ENCODE measurements around the gene BDP1. TPM values are rescaled to one million over a fixed set of nuclear protein-coding genes. Genes with fewer than 3 reads are reported as not detected.
"Not testable (repeated sequence)": the region's sequence is repeated elsewhere in the genome, so short reads cannot be mapped to it uniquely, and the experiment has no call there.

Gene BDP1
- total RNA-seq: 10 to 100 TPM; 18.9 to 21.8 TPM

GRCh38 chr5:71455427-71456361 is at the start of gene BDP1:
TSS of gene BDP1 (plus strand) at chr5:71455651. CDS start at chr5:71455878, 227 bp downstream.
- H3K9ac ChIP-seq (ENCODE audit: low read depth in 2 of 2, low read length in 2 of 2): peak within 1 kb of the TSS; percentile 75 to 91

GRCh38 chr5:71410088-71410487 is 45.4 kb upstream of the BDP1 start:
- not testable (repeated sequence) for H3K9ac ChIP-seq (ENCODE audit: low read depth in 2 of 2, low read length in 2 of 2)

More at GRCh38 chr5:71455427-71456361, at the start of gene BDP1:
- no peak for TF ChIP-seq CTCF (IDR thresholded peaks at IDR 0.05)
- Histone ChIP-seq H3K36me3 (peaks cover 4% of the 10 kb centered on the region), H3K4me3 (peak within 1 kb of the TSS; percentile 89), H3K27ac (peak within 1 kb of the TSS; percentile 84), H3K4me1 (peaks cover 7% of the 10 kb centered on the region), H3K9me3 (no peaks in the 10 kb centered on the region), H3K27me3 (no peaks in the 10 kb centered on the region)
- DNase-seq: peak; percentile 98
- intact Hi-C loops (cut with DNase I): no loop called here

GRCh38 chr5:71415626-71416025 is 39.8 kb upstream of the BDP1 start:
- H3K4me1 ChIP-seq; H3K4me3 ChIP-seq; H3K9ac ChIP-seq (ENCODE audit: low read depth in 2 of 2, low read length in 2 of 2); intact Hi-C loops (cut with DNase I); H3K27me3 ChIP-seq; DNase-seq; H3K9me3 ChIP-seq; H3K36me3 ChIP-seq; H3K27ac ChIP-seq: not testable (repeated sequence)

More at GRCh38 chr5:71410088-71410487, 45.4 kb upstream of the BDP1 start:
- H3K4me3 ChIP-seq; H3K4me1 ChIP-seq; intact Hi-C loops (cut with DNase I); DNase-seq; H3K27ac ChIP-seq; H3K9me3 ChIP-seq; H3K27me3 ChIP-seq; H3K36me3 ChIP-seq: not testable (repeated sequence)

GRCh38 chr5:71418026-71418425 is 37.4 kb upstream of the BDP1 start:
- H3K9ac ChIP-seq (ENCODE audit: low read depth in 2 of 2, low read length in 2 of 2); H3K36me3 ChIP-seq; H3K27me3 ChIP-seq; intact Hi-C loops (cut with DNase I); H3K9me3 ChIP-seq; H3K27ac ChIP-seq; H3K4me1 ChIP-seq; H3K4me3 ChIP-seq; DNase-seq: not testable (repeated sequence)

- intact Hi-C loops (cut with DNase I); H3K9me3 ChIP-seq; H3K4me1 ChIP-seq; DNase-seq; H3K9ac ChIP-seq (ENCODE audit: low read depth in 2 of 2, low read length in 2 of 2); H3K36me3 ChIP-seq; H3K27ac ChIP-seq; H3K4me3 ChIP-seq; H3K27me3 ChIP-seq: not testable (repeated sequence)
Observed at GRCh38 chr5:71421278-71421677, 34.2 kb upstream of the BDP1 start.

- H3K9ac ChIP-seq (ENCODE audit: low read depth in 2 of 2, low read length in 2 of 2); H3K4me3 ChIP-seq; H3K4me1 ChIP-seq; DNase-seq; H3K36me3 ChIP-seq; H3K27me3 ChIP-seq; intact Hi-C loops (cut with DNase I); H3K9me3 ChIP-seq; H3K27ac ChIP-seq: not testable (repeated sequence)
Observed at GRCh38 chr5:71423896-71424295, 31.6 kb upstream of the BDP1 start.

GRCh38 chr5:71426686-71427474 is 28.6 kb upstream of the BDP1 start:
- DNase-seq; intact Hi-C loops (cut with DNase I); H3K36me3 ChIP-seq; H3K9ac ChIP-seq (ENCODE audit: low read depth in 2 of 2, low read length in 2 of 2); H3K27ac ChIP-seq; H3K9me3 ChIP-seq; H3K4me3 ChIP-seq; H3K27me3 ChIP-seq; H3K4me1 ChIP-seq: not testable (repeated sequence)

- H3K9ac ChIP-seq (ENCODE audit: low read depth in 2 of 2, low read length in 2 of 2); H3K27me3 ChIP-seq; H3K9me3 ChIP-seq; DNase-seq; intact Hi-C loops (cut with DNase I); H3K27ac ChIP-seq; H3K36me3 ChIP-seq; H3K4me1 ChIP-seq; H3K4me3 ChIP-seq: not testable (repeated sequence)
Observed at GRCh38 chr5:71432410-71432809, 23.0 kb upstream of the BDP1 start.

GRCh38 chr5:71434825-71435224 is 20.6 kb upstream of the BDP1 start:
- H3K27ac ChIP-seq; H3K4me3 ChIP-seq; H3K4me1 ChIP-seq; H3K36me3 ChIP-seq; H3K9ac ChIP-seq (ENCODE audit: low read depth in 2 of 2, low read length in 2 of 2); H3K27me3 ChIP-seq; intact Hi-C loops (cut with DNase I); H3K9me3 ChIP-seq; DNase-seq: not testable (repeated sequence)

- H3K36me3 ChIP-seq; DNase-seq; H3K27ac ChIP-seq; intact Hi-C loops (cut with DNase I); H3K9me3 ChIP-seq; H3K4me1 ChIP-seq; H3K4me3 ChIP-seq; H3K9ac ChIP-seq (ENCODE audit: low read depth in 2 of 2, low read length in 2 of 2); H3K27me3 ChIP-seq: not testable (repeated sequence)
Observed at GRCh38 chr5:71441564-71441963, 13.9 kb upstream of the BDP1 start.

GRCh38 chr5:71443891-71444290 is 11.6 kb upstream of the BDP1 start:
- H3K27ac ChIP-seq; H3K4me3 ChIP-seq; H3K27me3 ChIP-seq; H3K9ac ChIP-seq (ENCODE audit: low read depth in 2 of 2, low read length in 2 of 2); H3K36me3 ChIP-seq; H3K9me3 ChIP-seq; H3K4me1 ChIP-seq; DNase-seq; intact Hi-C loops (cut with DNase I): not testable (repeated sequence)

GRCh38 chr5:71445015-71445414 is 10.4 kb upstream of the BDP1 start:
- intact Hi-C loops (cut with DNase I); H3K27me3 ChIP-seq; H3K36me3 ChIP-seq; H3K27ac ChIP-seq; H3K9ac ChIP-seq (ENCODE audit: low read depth in 2 of 2, low read length in 2 of 2); H3K4me1 ChIP-seq; DNase-seq; H3K9me3 ChIP-seq; H3K4me3 ChIP-seq: not testable (repeated sequence)
